Bone marrow (tissue), 2 donors: Measurements from ENCODE around the gene ARHGAP15.

ENCODE experiments used
- DNase-seq, 2 donors: peaks; one replicate each; lab custom pipeline; 2025; lab: John Stamatoyannopoulos, UW

ARHGAP15 gene

DNA sequence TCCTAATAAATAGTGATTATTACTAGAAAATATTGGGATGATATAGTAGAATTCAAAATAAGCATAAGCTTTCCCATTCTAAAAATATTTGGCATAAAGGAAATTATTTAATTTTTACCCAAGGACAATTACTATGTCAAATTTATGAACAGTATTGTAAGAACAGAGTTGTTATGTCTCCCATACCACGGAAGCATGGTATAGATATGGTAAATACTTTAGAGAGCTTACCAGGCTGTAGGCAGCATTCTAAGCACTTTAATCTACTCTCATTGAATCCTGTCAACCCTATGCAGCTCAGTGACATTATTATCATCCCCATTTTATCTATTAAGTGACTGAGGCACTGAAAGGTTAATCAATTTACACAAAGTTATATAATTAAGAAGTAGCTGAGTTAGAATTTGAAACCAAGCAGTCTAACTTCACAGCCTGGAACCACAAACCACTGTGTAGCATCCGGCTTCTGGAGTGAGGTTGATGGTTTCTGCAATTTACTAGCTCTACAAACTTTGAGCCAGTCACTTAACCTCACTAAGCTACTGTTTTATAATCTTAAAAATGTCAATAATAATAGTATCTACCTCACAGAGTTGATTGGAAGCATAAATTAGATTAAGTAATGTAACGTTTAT lies 323.7 kb downstream of the ARHGAP15 start:
- peak in 1 of 2 donors; percentile 48 for DNase-seq

DNA sequence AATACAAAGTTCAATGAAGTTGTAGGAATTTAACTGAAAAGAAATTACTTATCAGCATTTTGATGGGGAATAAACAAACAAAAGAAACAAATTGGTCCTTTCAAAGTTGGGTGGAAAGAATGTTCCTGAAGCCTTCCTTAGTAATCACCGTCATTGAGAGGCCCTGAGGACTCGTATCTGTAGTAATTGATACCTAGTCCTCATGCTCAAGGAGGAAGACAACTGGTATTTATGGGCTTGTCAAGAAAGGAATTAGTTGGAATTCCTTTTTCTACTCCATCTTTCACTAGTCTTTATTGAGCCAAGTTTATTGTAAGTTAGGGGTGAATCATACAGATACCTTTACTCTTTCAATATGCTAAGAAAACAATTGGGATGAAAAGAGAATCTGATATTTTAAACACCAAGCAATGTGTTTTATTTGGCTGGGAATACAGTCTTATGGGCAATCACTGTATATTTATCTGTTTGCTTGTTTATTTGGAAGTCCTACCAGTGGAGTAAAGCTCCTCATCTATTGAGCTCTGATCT lies 324.8 kb downstream of the ARHGAP15 start:
- no peak for DNase-seq

DNA sequence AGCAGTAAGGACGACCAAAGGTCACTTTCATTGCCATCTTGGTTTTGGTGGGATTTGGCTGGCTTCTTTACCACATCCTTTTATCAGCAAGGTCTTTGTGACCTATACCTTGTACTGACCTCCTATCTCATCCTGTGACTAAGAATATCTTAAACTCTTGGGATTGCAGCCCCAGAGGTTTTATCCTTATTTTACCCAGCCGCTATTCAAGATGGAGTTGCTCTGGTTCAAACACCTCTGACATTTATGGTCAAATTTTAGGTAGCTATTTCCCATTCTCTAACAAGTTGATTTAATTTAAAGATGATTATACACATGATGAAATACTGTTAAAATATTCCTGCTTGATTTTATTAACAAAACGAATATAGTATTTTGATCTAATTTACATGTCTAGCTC lies 326.1 kb downstream of the ARHGAP15 start:
- no peak for DNase-seq

DNA sequence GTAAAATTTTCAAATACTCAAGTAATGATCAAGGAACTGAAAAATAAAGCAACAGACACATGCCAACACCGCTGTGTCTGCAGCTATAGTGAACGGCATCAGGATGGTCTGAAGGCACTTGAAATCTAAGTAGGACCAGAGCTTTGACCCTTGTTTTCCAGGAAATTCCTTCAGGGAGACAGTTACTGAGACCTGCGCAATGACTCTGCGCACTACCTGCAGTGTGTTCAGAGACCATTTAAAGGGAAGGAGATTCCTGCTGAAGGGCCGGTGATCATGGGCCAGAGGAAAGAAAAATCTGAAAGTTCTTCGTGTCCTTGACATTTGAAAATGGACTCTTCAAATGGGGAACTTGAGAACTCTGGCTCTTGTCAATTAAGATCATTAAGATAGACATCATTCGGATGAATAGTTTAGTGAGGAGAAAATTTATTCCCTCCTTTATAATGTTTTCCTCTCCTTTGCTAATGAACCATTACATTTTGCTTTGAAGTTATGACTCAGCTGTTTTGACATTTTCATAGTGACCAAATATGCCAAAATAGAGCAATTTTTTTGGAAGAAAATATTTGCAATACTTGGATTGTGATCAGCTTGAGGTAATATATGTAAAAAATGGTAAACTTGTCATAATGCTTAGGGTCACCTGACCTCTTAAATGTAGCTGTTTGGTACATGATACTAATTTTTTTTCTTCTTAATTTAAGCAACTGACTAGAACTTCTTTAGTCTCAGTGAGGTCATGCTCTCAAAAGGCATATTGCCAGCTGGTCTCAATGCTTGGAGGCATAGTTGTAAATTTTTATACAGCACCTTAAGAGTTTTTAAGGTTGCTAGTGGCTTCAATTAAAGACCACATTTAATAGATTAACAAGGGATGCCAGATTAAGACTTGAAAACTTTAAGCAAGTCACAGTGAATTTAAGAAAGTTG lies 329.3 kb downstream of the ARHGAP15 start:
- no peak for DNase-seq

DNA sequence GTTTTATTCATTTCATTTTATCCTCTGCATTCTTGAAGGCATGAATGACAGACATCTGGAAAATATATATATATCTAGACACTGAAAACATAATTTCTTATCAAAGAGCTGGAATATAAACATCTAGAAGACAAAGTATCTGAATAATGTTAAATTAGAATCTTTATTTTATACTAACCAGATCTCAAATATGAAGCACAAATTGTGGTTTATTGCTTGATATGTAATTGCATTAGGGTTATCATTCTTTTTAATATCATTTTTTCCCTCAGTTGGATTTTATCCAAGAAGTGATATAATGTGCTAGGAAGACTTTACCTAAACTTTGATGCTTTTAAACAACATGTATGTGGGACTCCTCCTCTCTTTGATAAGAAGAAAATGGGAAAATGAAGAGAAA lies 331.2 kb downstream of the ARHGAP15 start:
- no peak for DNase-seq

DNA sequence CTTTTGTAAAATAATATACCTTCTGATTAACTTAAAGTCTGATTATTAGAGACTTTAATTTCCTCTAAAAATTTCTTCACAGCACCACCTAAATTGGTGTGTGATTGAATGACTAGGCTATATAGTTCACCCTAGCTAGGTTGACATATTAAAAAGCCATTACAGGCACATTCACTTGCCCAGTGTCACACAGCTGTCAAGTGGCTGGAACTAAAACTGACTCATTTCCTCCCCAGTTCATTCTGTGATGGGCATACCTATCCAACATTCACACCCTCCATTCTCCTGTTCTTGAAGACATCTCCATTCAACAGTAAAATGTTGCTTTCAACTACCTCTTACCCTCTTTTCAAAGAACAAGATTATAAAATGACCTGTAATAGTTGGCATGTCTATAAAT lies 334.5 kb downstream of the ARHGAP15 start:
- DNase-seq = peak in 1 of 2 donors; percentile 33

DNA sequence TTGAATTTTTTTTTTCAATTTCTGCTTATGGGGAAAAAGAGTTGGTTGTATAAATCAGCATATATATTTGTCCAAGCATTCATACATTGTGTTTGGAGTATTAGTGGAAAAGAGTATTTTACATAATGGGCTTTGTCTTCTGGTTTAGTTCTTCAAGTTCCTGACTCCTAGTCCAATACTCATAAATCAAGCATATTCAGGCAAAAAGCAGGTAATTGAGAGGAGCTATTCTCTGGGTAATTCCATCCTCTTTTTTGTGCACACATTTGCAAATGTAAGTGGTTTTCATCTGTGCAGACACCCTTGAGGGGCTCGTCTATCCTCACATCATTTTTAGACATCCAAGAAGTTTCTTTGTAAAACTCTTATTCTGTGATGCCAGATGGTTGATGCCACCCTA lies 337.2 kb downstream of the ARHGAP15 start:
- no peak for DNase-seq

DNA sequence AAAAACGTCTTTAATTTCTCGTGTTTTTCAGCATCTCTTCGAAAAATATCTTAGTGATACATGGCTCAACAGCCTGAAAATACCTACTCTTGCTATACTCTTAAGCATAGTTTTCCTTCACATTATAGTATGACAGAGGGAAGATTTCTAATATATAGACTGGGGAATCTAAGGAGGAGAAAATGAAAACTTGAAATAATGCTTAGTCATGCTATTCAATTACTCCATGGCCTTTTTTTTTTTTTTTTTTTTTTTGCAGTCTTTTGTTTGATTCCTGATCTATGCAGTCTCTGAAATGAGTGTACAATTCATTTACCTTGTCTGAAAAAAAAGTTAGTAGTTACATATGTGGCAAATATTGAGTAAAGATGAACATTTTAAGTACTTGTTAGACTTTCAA lies 337.8 kb downstream of the ARHGAP15 start:
- no peak for DNase-seq

DNA sequence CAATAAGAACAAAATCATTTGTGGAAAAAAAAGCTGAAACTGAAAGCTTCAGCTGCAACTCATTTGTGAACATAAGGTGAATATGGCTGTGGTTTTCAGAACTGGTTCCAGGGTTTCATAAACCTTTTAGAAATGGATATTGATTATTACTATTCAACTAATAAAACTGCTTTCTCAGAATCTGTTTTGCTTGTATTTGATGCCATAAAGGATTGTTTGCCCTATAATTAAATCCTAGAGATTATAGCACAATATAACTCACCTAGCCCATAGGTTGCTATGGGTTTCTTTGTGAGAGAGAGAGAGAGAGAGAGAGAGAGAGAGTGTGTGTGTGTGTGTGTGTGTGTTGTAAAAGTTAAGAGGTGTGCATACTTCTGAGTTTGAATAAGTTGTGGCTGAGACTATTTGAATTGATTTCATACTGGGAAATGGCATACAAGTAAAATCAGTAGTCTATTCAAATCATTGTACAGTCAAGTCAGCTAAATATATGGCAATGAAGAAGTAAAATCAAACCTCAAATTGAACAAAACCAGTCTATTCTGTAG lies 339.2 kb downstream of the ARHGAP15 start:
- DNase-seq = no peak

DNA sequence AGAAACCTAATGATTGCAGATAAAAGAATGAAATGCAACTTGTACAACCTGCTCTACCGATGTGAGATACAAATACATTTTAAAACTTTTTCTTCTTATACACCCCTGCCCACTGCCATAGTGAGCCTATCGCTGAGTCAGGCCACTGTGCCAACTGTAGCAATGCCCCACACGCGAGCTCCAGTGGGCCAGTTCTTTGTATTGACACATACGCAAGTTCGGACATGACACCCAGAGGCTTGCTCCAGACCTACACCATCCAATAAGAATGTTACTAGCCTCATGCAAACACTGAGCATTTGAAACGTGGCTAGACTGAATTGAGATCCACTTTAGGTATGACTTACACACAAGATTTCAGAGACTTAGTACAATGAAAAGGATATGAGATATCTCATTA lies 340.1 kb downstream of the ARHGAP15 start:
- no peak for DNase-seq

DNA sequence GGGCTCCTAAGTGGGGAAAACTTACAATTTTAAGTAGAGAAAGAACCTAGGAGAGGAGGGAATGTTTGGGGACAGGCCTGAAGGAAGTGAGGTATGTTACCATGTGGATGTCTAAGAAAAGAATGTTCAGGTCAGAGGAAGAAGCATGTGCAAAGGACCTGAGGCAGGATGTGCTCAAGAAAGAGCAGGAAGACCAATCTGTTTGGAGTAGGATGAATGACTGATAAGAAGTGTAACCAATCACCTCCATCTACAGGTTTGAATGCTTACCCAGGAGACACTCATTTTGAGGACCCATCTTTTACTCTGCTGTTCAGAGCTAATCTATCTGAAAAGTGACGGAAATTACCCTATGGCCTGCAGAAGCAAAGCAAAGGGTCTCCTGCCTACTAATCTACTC lies 342.3 kb downstream of the ARHGAP15 start:
- DNase-seq = no peak

DNA sequence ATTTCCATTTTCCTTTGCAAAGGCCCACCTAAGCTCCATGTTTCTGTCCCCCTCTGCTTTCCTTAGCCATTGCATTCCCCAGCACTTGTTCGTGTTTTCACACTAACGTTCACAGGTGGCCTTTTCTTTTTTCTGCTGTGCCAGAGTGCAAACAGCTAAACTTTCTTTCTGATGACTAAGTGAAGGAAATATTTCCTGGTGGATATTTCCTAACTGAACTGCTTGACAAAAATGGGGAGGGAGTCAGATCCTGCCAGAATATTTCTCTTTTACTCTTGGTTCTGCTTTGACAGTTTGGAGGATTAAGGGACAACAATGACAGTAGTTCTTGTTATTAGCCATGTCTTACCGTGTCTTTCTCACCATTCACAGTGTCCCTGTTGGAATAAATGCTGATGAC lies 344.0 kb downstream of the ARHGAP15 start:
- no peak for DNase-seq

DNA sequence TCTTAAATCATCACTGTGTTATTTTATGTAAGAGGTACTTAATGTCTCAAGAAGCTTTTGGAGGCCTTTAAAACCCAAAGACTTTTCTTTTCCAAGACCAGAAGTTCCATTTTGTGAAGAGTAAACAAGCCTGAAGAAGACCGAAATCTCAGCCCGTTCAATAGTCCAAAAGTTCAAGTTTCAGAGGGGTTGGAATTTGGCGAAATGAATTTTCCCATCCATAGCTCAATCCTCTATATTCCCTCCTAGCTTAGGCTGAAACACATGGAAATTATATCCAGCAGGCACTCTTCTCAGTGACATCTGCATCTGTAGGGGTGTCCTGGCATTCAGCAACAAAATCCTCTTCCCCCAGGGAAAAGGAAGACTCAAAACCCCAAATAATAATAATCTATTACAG lies 344.6 kb downstream of the ARHGAP15 start:
- DNase-seq = no peak

DNA sequence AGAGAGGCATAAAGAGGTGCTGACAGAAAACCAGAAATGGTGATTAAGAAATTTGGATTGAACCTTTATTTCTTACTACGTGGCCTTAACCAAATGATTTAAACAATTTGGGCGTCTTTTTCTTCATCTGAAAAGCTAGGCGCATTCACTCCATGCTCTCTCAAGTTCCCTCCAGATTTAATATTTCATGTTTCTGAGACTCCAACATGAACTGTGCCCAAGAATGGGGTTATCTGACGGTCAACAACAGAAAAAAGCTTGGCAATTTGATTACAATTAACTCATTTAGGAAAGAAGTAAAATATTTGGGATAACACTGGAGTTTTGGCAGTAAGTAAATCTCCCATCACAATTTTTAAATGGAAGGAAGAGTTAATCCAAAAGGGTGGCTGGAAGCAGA lies 345.4 kb downstream of the ARHGAP15 start:
- DNase-seq = no peak

DNA sequence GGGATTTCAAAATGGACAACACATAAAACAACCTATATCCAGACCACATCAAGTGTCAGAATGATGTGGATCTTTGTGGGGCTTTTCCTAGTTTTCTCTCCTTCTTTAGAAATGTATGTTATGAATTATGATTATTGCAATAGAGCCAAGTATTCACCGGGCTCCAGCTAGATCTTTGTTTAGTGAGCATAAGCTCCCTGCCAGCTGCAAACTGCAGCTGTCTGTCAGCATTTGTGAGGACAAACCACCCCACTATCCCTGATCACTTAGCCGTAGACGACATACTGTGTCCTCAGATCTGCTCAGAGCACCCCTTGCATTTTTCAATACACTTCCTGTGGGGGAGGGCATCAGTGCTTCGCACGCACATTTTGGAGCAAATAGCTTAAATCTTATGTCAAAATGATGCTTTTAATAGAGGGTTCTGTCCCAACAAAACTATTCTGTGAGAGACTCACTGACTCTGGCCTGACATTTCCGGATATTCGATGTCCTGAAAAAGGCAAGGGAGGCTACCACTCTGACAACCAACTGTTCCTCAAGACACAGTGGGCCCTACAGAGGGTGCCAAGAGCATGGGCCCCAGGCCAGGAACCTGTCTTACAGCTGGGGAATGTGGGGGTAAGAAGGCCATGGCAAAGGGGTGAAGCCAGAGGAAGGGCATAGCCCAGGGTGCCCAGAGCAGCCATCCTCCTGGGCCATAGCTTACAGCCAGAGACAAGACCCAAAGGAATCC lies 346.0 kb downstream of the ARHGAP15 start:
- DNase-seq = no peak

DNA sequence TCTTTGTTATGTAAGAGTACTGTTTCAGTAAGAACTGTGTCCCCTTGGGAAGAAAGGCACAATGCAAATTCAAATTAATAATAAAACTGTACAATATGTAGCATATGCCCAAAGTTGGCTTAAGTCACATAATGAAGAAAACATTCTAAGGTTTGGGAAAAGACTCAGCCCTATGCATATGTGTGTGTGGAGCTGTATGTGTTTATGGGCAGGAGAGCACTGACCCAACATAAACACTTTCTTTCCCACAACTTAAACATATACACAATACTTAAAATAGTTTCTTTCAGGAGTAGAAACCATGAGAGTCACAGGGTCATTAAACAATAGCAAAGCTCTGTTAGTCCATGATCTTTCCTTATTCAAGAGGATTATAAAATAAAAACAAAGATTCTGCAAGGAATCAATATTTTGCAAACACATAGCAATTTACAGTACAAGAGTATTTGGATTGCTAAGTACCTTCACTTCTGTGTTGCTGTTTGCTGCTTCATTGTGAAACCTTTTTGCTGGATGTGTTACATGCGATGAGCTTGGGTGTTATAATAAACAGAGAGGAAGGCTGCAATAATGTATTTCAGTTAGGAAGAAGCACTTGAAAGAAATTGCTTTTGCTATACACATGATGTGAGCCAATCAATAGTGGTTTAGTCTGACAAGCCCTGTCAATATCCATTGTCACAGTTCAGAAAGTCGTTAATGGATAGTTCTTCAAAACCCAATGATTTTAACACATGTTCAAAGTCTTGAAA lies 347.3 kb downstream of the ARHGAP15 start:
- no peak for DNase-seq

DNA sequence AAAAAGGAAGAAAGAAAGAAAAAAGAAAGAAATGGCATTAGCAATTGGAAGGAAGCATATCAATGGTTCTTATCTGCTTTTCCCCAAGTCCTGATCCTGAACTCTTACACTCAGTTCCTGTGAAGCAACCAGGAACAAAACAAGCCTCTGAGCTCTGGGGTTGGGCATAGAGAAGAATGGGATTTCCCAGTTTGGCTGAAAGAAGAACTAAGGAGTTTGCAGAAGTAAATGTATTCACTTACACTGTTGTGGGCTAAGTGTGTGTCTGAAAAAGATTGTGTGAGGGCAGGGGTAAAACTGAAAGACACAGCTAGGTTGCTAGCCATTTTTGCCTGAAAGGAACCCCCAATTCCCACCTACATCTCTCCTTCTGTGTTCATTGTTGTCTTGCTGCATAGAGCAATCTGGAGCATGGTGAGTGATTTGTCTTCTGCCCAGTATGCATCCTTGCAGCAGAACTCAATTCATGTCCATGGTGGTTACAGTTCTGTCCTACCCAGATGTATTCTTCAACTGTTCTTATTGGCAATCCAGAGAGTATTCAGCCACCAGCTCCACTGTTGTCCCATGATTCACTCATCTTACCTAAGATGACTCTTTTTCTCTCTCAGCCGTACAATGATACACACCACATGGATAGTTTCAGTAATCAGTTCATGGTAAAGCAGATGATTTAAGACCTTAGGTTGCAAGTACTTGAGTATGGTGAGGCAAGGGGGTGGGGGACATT lies 348.7 kb downstream of the ARHGAP15 start:
- peak in 1 of 2 donors; percentile 25 for DNase-seq

DNA sequence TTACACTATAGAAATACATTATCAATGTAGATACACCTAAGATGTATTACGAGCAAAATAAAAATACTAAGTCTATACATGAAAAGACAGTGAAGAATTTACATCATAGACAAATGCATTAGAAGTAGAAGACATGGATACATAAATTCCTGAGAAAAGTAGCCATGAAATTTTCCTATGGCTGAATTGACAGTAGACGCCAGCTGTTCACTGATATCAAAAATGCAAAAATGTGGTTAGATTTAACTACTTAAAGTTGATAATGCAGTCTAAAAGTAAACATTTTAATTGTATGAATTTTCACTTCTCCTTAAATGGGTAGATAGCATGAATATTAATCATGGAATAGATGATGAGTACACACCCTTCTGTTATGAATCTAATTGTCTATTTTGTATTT lies 350.9 kb downstream of the ARHGAP15 start:
- DNase-seq = no peak

DNA sequence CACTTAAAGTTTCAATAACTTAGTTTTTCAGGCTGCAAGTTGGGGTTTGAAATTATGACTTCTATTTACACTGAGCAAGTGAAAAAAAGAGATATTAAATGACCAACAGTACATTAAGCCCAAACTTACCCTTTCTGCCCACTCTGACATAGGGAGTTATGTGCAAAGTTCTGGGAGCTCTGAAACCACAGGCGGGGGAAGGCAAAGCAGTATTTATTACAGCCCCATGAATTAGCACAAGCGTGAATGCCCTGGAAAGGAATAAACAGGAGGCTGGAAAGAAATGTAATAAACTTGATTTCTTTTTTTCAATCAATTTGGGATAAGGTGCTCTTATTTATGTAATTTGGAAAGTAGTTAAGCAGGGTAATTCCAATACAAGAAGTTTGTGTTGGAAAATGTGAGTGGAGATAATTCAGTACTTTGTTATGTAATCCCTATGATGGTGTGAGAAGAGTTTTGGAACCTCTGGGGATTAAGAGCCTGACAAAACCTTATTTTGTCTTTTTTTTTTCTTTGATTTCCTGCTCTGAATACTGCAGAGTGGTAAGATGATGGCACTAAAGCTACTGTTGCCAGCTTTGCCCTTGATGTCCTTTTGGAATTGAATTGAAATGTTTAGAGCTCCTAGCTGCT lies 351.5 kb downstream of the ARHGAP15 start:
- no peak for DNase-seq

DNA sequence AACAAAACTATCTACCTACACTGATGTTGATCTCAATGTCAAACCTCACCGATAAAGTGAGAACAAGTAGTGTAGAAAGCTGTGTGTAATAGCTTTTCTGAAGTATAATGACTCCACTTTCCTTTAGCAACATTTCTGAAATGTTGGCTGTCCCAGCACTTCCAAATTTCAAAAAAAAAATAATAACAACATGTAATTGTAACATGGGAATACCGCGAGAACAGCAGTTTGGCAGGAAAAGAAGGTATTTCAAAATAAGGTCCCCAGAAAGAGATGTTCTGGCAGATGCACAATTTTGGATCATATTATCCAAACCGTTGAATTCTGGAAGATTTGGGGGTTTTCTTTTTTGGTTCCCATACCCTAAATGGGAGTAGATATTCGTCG lies 352.0 kb downstream of the ARHGAP15 start:
- no peak for DNase-seq
